Activated CD4-positive, alpha-beta T cell treated with anti-CD3 and anti-CD28 coated beads, Interleukin-2, amount 10 ng/mL, durations not matched to agents 24 days and 14 days (primary cell): Measurements from ENCODE around the gene MYH14. TPM values are rescaled to one million over a fixed set of nuclear protein-coding genes. Genes with fewer than 3 reads are reported as not detected.

Experiments used
- DNase-seq: peaks from one replicate; pipeline ENCODE4 v3.0.0; 2022
- H3K27ac Mint-ChIP-seq: one replicate; pipeline ENCODE4 v1.8.0; 2022; ENCODE audit warnings: mild to moderate bottlenecking, mixed read lengths
- H3K27me3 Mint-ChIP-seq: one replicate; pipeline ENCODE4 v1.8.0; 2022; ENCODE audit warnings: mixed read lengths
- H3K36me3 Mint-ChIP-seq: one replicate; pipeline ENCODE4 v1.8.0; 2022; ENCODE audit warnings: low read depth, mild to moderate bottlenecking, mixed read lengths
- H3K4me1 Mint-ChIP-seq: one replicate; pipeline ENCODE4 v1.8.0; 2021; ENCODE audit warnings: mixed read lengths
- H3K4me3 Mint-ChIP-seq: one replicate; pipeline ENCODE4 v1.8.0; 2022; ENCODE audit warnings: mild to moderate bottlenecking, moderate library complexity, mixed read lengths
- H3K9me3 Mint-ChIP-seq: one replicate; pipeline ENCODE4 v1.8.0; 2021; ENCODE audit warnings: mixed read lengths
- intact Hi-C: fragments of 100-400 bp; cut with micrococcal nuclease; formaldehyde crosslinking; loops from one replicate; pipeline ENCODE4 v1.15.1; 2023
- total RNA-seq: library from RNA; stranded (reverse); gene quantifications from 2 replicates; pipeline ENCODE4 v1.2.3, GENCODE V29; 2022

MYH14 gene
- total RNA-seq, 1 donor from 2014 or later = not detected

GRCh38 chr19:50268041-50268440 lies 64.6 kb downstream of the MYH14 start:
- no peaks in the 10 kb centered on the region for H3K4me1 Mint-ChIP-seq
- no peak overlapping the region for H3K4me3 Mint-ChIP-seq
- no peaks in the 10 kb centered on the region for H3K9me3 Mint-ChIP-seq
- H3K36me3 Mint-ChIP-seq = no peaks in the 10 kb centered on the region
- peaks cover 6% of the 10 kb centered on the region for H3K27me3 Mint-ChIP-seq
- intact Hi-C loops = no loop called here
- no peak overlapping the region for H3K27ac Mint-ChIP-seq
- DNase-seq = no peak

DNA sequence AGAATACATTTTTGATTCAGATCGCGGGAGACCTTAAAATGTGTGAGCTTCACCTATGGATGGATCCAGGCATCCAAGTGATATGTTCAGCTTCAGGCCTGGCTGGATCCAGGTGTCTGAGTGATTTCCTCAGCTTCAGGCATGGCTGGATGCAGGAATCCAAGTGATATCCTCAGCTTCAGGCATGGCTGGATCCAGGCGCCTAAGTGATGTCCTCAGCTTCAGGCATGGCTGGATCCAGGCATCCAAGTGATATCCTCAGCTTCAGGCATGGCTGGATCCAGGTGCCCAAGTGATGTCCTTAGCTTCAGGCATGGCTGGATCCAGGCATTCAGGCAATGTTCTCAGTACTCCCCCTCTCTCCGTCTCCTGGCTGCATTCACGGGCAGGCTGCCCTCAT lies 65.1 kb downstream of the MYH14 start:
- intact Hi-C loops = no loop called here

DNA sequence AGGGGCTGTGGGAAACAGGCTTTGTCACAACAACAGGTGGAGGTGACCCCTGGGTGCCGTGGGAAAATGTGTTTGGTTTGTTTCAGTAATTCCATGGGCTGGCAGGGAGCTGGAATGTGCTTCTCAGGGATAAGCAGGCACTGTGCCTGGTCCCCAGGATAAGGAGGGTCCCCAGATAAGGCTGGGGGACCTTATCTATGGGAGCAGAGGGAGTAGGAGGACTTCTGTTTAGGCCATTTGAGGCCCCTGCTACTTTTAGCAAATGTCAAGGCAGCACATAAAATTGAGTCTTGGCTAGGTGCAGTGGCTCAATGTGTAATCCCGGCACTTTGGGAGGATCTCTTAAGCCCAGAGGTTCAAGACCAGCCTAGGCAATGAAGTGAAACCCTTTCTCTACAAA lies 66.2 kb downstream of the MYH14 start:
- no peak overlapping the region for H3K27ac Mint-ChIP-seq
- H3K9me3 Mint-ChIP-seq = no peaks in the 10 kb centered on the region
- no peak overlapping the region for H3K4me3 Mint-ChIP-seq

More for the DNA sequence above, 65.1 kb downstream of the MYH14 start:
- H3K36me3 Mint-ChIP-seq = no peaks in the 10 kb centered on the region
- H3K9me3 Mint-ChIP-seq = no peaks in the 10 kb centered on the region
- peaks cover 6% of the 10 kb centered on the region for H3K27me3 Mint-ChIP-seq
- no peak overlapping the region for H3K4me3 Mint-ChIP-seq
- no peak overlapping the region for H3K27ac Mint-ChIP-seq
- no peaks in the 10 kb centered on the region for H3K4me1 Mint-ChIP-seq
- no peak for DNase-seq

GRCh38 chr19:50272263-50272897 lies 69.0 kb downstream of the MYH14 start:
- intact Hi-C loops = no loop called here
- Mint-ChIP-seq H3K4me1 (no peaks in the 10 kb centered on the region), H3K27ac (no peak overlapping the region), H3K4me3 (no peak overlapping the region), H3K36me3 (no peaks in the 10 kb centered on the region), H3K27me3 (no peaks in the 10 kb centered on the region), H3K9me3 (no peaks in the 10 kb centered on the region)
- DNase-seq = no peak

More for the DNA sequence above, 66.2 kb downstream of the MYH14 start:
- H3K27me3 Mint-ChIP-seq = peaks cover 6% of the 10 kb centered on the region
- no peaks in the 10 kb centered on the region for H3K4me1 Mint-ChIP-seq
- DNase-seq = no peak
- intact Hi-C loops = no loop called here
- no peaks in the 10 kb centered on the region for H3K36me3 Mint-ChIP-seq

- intact Hi-C loops = no loop called here
- Mint-ChIP-seq H3K4me1 (no peaks in the 10 kb centered on the region), H3K27me3 (no peaks in the 10 kb centered on the region), H3K4me3 (no peak overlapping the region), H3K9me3 (no peaks in the 10 kb centered on the region), H3K36me3 (no peaks in the 10 kb centered on the region), H3K27ac (no peak overlapping the region)
- DNase-seq = no peak
Observed at GRCh38 chr19:50273821-50274220, 70.4 kb downstream of the MYH14 start.

DNA sequence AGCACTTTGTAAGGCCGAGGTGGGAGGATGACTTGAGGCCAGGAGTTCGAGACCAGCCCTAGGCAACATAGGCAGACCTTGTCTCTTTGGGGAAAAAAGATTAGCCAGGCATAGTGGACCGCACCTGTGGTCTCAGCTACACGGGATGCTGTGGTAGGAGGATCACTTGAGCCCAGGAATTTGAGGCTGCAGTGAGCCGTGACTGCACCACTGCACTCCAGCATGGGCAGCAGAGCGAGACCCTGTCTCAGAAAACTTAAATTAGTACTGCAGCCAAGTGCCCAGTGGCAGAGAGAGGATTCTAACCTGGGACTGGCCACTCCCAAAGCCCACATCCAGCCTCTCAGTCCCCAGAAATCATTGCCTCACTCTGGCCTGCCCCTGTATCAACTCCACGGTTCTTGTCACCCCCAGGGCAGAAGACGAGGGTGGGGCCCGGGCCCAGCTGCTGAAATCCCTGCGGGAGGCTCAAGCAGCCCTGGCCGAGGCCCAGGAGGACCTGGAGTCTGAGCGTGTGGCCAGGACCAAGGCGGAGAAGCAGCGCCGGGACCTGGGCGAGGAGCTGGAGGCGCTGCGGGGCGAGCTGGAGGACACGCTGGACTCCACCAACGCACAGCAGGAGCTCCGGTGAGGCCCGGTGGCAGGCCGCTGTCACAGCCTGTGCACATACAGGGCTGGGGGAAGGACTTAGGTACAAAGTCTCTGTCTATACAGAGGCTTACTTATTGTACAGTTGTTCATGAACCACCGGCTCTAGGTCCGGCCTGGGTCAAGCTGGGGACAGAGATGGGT lies 72.4 kb downstream of the MYH14 start:
- no peak overlapping the region for H3K27ac Mint-ChIP-seq
- intact Hi-C loops = no loop called here
- no peaks in the 10 kb centered on the region for H3K27me3 Mint-ChIP-seq
- H3K9me3 Mint-ChIP-seq = no peaks in the 10 kb centered on the region
- H3K4me1 Mint-ChIP-seq = no peaks in the 10 kb centered on the region
- DNase-seq = no peak
- no peaks in the 10 kb centered on the region for H3K36me3 Mint-ChIP-seq
- no peak overlapping the region for H3K4me3 Mint-ChIP-seq

- Mint-ChIP-seq H3K27ac (no peak overlapping the region), H3K36me3 (no peaks in the 10 kb centered on the region), H3K4me3 (no peak overlapping the region), H3K9me3 (no peaks in the 10 kb centered on the region), H3K4me1 (no peaks in the 10 kb centered on the region), H3K27me3 (no peaks in the 10 kb centered on the region)
- no peak for DNase-seq
- intact Hi-C loops = no loop called here
Observed at GRCh38 chr19:50276370-50277063, 73.1 kb downstream of the MYH14 start.

DNA sequence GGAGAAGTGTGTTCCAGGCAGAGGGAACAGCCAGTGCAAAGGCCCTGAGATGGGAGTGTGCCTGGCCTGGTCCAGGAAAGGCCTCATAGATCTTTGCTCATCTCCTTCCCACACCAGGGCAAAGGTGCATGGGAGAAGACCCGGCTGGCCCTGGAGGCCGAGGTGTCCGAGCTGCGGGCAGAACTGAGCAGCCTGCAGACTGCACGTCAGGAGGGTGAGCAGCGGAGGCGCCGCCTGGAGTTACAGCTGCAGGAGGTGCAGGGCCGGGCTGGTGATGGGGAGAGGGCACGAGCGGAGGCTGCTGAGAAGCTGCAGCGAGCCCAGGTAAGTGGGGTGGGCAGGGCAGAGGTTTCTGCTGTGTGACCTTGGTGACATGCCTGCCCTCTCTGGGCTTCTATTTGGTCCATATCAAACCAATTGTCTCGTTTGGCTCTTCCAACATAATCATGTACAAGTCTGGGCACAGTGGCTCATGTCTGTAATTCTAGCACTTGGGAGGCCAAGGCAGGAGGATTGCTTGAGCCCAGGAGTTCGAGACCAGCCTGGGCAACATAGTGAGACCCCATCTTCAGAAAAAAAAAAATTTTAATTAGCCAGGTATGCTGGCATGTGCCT lies 74.7 kb downstream of the MYH14 start:
- intact Hi-C loops = no loop called here
- H3K36me3 Mint-ChIP-seq = no peaks in the 10 kb centered on the region
- no peak for DNase-seq
- H3K27ac Mint-ChIP-seq = no peak overlapping the region
- no peak overlapping the region for H3K4me3 Mint-ChIP-seq
- no peaks in the 10 kb centered on the region for H3K27me3 Mint-ChIP-seq
- H3K4me1 Mint-ChIP-seq = no peaks in the 10 kb centered on the region
- H3K9me3 Mint-ChIP-seq = no peaks in the 10 kb centered on the region

GRCh38 chr19:50280074-50280473 lies 76.7 kb downstream of the MYH14 start:
- Mint-ChIP-seq H3K4me3 (no peak overlapping the region), H3K4me1 (no peaks in the 10 kb centered on the region), H3K36me3 (no peaks in the 10 kb centered on the region), H3K27me3 (no peaks in the 10 kb centered on the region), H3K9me3 (no peaks in the 10 kb centered on the region), H3K27ac (no peak overlapping the region)
- no peak for DNase-seq
- intact Hi-C loops = no loop called here

- H3K36me3 Mint-ChIP-seq = no peaks in the 10 kb centered on the region
- no peak overlapping the region for H3K27ac Mint-ChIP-seq
- DNase-seq = no peak
- H3K9me3 Mint-ChIP-seq = no peaks in the 10 kb centered on the region
- intact Hi-C loops = no loop called here
- no peak overlapping the region for H3K4me3 Mint-ChIP-seq
- H3K27me3 Mint-ChIP-seq = no peaks in the 10 kb centered on the region
- no peaks in the 10 kb centered on the region for H3K4me1 Mint-ChIP-seq
Observed at GRCh38 chr19:50280983-50281382, 77.6 kb downstream of the MYH14 start.

- H3K27ac Mint-ChIP-seq = no peak overlapping the region
- intact Hi-C loops = no loop called here
- no peaks in the 10 kb centered on the region for H3K27me3 Mint-ChIP-seq
- no peaks in the 10 kb centered on the region for H3K4me1 Mint-ChIP-seq
- no peaks in the 10 kb centered on the region for H3K36me3 Mint-ChIP-seq
- no peak overlapping the region for H3K4me3 Mint-ChIP-seq
- H3K9me3 Mint-ChIP-seq = no peaks in the 10 kb centered on the region
- no peak for DNase-seq
Observed at GRCh38 chr19:50281491-50281890, 78.1 kb downstream of the MYH14 start.

DNA sequence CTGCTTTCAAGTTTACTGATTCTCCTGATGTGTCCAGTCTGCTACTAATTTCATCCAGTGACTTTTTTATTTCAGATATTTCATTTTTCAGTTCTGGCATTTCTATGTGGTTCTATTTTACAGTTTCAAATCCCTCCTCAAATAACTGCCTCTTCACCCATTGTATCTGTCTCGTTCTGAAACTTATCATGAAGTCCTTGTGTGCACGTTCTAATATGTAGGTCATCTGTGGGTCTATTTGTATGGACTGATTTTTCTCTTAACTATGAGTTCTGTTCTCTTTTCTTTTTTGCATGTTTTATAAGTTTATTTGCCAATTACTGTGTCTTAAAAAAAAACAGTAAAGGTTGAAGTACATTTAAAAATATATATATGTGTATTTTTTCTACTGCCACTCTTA lies 82.4 kb downstream of the MYH14 start:
- intact Hi-C loops = no loop called here
- H3K27me3 Mint-ChIP-seq = peaks cover 4% of the 10 kb centered on the region
- no peak overlapping the region for H3K27ac Mint-ChIP-seq
- H3K9me3 Mint-ChIP-seq = peaks cover 7% of the 10 kb centered on the region
- no peak overlapping the region for H3K4me3 Mint-ChIP-seq
- no peaks in the 10 kb centered on the region for H3K4me1 Mint-ChIP-seq
- no peaks in the 10 kb centered on the region for H3K36me3 Mint-ChIP-seq
- DNase-seq = no peak

- Mint-ChIP-seq H3K9me3 (peaks cover 7% of the 10 kb centered on the region), H3K27ac (no peak overlapping the region), H3K36me3 (no peaks in the 10 kb centered on the region), H3K4me3 (no peak overlapping the region), H3K27me3 (peaks cover 4% of the 10 kb centered on the region), H3K4me1 (no peaks in the 10 kb centered on the region)
- intact Hi-C loops = no loop called here
- no peak for DNase-seq
Observed at GRCh38 chr19:50286443-50286842, 83.0 kb downstream of the MYH14 start.

DNA sequence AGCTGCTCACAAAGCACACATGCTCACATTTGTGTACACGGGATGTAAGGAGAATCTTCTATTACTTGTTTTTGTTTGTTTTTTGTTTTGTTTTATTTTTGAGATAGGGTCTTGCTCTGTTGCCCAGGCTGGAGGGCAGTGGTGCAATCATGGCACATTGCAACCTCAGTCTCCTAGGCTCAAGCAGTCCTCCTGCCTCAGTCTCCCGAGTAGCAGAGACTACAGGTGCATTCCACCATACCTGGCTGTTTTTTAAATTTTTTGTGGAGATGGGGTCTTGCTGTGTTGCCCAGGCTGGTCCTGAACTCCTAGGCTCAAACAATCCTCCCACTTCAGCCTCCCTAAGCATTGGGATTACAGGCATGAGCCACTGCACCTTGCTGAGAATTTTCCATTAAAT lies 83.9 kb downstream of the MYH14 start:
- H3K4me3 Mint-ChIP-seq = no peak overlapping the region
- H3K4me1 Mint-ChIP-seq = no peaks in the 10 kb centered on the region
- peaks cover 7% of the 10 kb centered on the region for H3K9me3 Mint-ChIP-seq
- H3K27ac Mint-ChIP-seq = no peak overlapping the region
- no peak for DNase-seq
- peaks cover 4% of the 10 kb centered on the region for H3K27me3 Mint-ChIP-seq
- intact Hi-C loops = no loop called here
- no peaks in the 10 kb centered on the region for H3K36me3 Mint-ChIP-seq
